GM18520 (cell line): ENCODE data around the gene ANKHD1.

Experiments
- ATAC-seq: cut with Tn5 transposase; IDR thresholded peaks from one replicate; pipeline ENCODE4 v1.9.1; 2021; ENCODE audit not compliant: unreplicated experiment

ANKHD1 gene, protein sequence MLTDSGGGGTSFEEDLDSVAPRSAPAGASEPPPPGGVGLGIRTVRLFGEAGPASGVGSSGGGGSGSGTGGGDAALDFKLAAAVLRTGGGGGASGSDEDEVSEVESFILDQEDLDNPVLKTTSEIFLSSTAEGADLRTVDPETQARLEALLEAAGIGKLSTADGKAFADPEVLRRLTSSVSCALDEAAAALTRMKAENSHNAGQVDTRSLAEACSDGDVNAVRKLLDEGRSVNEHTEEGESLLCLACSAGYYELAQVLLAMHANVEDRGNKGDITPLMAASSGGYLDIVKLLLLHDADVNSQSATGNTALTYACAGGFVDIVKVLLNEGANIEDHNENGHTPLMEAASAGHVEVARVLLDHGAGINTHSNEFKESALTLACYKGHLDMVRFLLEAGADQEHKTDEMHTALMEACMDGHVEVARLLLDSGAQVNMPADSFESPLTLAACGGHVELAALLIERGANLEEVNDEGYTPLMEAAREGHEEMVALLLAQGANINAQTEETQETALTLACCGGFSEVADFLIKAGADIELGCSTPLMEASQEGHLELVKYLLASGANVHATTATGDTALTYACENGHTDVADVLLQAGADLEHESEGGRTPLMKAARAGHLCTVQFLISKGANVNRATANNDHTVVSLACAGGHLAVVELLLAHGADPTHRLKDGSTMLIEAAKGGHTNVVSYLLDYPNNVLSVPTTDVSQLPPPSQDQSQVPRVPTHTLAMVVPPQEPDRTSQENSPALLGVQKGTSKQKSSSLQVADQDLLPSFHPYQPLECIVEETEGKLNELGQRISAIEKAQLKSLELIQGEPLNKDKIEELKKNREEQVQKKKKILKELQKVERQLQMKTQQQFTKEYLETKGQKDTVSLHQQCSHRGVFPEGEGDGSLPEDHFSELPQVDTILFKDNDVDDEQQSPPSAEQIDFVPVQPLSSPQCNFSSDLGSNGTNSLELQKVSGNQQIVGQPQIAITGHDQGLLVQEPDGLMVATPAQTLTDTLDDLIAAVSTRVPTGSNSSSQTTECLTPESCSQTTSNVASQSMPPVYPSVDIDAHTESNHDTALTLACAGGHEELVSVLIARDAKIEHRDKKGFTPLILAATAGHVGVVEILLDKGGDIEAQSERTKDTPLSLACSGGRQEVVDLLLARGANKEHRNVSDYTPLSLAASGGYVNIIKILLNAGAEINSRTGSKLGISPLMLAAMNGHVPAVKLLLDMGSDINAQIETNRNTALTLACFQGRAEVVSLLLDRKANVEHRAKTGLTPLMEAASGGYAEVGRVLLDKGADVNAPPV (N-terminal part only)

DNA sequence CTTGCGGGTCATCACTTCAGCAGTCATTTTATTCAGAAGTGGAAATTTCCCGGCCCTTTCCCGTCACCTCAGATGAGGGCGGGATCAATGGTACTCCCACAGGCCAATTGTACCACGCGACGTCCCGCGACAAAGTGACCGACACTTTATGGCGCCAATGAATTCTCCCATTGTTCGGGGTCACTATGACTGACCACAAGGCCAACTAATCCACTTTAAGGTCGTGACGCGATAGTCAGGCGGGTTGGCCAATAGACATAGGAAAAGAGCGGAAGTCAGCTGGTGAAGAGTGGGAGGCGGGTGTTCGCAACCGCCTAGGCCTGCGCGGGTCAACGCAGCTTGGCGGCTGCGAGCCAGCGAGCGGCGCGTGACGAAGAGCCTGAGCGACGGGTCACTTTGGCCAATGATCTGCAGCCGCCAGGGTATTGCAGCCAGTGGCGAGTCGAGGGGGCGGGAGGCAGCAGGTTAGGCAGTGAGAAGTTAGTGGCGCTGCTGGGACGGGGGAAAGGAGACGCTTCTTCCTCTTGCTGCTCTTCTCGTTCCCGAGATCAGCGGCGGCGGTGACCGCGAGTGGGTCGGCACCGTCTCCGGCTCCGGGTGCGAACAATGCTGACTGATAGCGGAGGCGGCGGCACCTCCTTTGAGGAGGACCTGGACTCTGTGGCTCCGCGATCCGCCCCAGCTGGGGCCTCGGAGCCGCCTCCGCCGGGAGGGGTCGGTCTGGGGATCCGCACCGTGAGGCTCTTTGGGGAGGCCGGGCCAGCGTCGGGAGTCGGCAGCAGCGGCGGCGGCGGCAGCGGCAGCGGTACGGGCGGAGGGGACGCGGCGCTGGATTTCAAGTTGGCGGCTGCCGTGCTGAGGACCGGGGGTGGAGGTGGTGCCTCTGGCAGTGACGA lies at the start of gene ANKHD1:
TSS of gene ANKHD1 (plus strand) at position 472 of the 896 bp plus-strand sequence. CDS start at position 607, 135 bp downstream.
- ATAC-seq: peak; percentile 88

DNA sequence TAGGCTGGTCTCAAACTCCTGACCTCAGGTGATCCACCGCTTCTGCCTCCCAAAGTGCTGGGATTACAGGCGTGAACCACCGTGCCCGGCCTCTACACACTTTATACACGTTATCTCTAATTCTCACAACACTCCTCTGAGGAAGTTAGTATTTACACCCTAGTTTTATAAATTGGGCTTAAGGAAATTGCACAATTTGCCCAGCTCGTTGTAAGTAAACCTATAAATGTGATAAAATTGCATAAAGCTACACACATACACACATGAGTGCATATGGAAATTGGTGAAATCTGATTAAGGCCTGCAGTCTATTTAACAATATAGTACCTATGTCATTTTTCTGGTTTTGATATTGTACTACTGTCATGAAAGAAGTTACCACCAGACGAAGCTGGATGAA lies 46.1 kb upstream of the ANKHD1 start:
- no peak for ATAC-seq

DNA sequence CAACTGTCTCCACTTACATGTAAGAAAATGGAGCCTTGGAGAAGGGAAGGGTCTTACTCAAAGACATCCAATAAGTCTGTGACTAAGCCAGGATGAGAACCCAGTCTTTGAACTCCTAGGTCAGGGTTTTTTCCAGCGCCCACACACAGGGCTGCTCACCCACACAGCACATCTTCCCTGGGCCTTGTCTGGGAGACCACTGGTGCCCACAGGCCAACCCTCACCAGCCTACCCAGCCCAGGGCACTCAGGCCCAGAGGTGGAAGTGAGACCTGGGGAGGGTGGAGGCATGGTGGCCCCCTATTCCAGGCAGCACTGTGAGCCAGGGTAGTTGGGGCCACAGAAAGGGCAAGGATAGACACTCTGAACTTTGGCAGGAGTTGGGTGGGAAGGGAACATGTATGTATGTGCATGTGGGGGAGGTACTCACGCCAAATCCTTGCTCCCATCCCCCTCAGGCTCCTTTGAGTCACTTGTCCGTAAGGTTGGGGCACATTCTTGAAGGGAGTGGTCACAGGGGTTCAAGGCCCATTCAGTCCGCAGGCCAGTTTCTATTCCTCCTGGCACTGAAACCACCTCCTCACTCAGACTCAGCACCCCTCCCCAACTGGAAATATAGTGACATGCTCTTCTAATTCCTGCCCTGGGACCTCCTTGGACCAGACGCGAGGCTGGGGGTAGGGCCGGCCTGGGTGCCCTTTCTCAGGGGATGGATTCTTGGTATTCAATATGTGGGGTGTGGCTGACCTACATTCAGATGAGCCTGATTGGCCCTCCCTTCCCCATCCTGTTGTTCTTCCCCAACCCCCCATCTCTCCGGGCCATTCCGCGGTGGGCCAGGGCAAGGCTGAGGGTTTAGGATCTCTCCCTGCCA lies 44.5 kb upstream of the ANKHD1 start:
- no peak for ATAC-seq

DNA sequence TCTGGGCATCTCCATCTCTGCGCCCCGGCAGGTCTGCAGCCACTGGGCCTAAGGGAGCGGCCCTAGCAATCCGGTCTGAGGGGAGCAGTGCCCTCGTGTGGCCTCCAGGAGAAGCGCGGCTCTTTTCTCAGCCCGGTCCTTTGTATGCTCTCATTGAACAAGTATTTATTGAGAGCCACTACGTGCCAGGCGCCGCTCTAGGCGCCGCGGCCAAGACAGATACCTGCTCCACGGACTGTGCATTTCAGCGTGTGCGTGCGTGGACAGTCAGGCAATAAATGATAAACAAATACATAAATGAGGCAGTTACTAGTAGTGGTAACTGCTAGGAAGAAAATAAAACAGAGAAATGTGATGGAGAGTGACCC lies 43.9 kb upstream of the ANKHD1 start:
- peak; percentile 76 for ATAC-seq

DNA sequence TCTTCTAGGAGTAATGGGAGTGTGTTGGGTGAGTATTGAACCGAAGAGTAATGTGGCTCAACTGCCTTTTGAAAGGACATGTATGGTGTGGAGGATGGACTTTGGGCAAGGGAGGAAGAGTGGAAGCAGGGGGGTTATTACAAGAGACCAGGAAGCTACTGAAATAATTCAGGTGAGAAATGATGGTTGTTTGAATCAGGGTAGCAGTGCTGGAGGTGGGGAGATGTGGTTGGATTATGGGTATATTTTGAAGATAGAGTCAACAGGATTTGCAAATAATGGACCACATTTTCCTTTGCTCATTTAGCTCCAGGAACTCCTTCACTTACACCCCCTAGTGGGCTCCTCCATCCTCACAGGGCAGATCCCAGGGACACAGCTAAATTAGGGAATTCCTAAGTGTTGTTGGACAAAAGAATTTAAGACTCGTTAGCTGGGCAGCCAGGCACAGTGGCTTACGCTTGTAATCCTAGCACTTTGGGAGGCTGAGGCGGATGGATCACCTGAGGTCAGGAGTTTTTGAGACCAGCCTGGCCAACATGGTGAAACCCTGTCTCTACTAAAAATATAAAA lies 42.8 kb upstream of the ANKHD1 start:
- no peak for ATAC-seq

DNA sequence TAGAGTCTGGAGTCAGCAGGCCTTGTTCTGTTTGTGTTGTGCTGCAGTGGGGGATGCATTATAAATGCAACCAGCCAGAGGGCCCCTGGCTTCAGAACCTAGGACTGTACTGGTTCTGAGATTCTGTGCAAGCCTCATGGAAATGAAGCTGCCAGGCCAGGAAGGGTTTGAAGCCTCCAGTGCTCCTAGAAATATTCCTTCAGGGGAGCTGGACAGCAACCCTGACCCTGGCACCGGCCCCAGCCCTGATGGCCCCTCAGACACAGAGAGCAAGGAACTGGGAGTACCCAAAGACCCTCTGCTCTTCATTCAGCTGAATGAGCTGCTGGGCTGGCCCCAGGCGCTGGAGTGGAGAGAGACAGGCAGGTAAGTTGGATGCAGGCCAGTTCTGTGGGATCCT lies 41.5 kb upstream of the ANKHD1 start, which contains the start of gene SLC4A9:
TSS of gene SLC4A9 (plus strand) at position 94 of the 400 bp plus-strand sequence. CDS start at position 137, 43 bp downstream.
- ATAC-seq: no peak

DNA sequence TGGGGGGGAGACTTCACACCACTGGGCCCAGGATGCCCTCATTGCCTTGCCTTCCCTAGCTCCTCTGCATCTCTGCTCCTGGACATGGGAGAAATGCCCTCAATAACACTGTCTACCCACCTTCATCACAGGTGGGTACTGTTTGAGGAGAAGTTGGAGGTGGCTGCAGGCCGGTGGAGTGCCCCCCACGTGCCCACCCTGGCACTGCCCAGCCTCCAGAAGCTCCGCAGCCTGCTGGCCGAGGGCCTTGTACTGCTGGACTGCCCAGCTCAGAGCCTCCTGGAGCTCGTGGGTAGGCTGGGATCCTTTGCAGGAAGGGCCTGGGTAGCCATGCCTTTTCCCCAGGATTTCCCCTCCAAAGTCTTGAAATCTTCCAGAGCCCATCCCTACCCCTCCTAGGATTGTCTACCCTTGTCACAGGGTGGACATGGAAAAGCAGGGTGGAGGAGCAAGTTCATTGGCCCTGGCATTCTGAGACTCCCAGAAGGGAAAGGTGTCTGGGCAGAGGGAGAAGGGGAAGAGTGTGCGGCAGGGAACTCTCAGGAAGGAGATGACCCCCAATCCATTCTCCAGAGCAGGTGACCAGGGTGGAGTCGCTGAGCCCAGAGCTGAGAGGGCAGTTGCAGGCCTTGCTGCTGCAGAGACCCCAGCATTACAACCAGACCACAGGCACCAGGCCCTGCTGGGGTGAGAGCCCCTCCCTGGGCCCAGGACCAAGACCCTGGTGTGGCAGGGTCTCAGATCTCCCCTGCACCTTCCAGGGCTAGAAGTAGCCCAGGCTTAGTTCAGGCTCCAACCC lies 40.8 kb upstream of the ANKHD1 start:
- ATAC-seq: no peak

DNA sequence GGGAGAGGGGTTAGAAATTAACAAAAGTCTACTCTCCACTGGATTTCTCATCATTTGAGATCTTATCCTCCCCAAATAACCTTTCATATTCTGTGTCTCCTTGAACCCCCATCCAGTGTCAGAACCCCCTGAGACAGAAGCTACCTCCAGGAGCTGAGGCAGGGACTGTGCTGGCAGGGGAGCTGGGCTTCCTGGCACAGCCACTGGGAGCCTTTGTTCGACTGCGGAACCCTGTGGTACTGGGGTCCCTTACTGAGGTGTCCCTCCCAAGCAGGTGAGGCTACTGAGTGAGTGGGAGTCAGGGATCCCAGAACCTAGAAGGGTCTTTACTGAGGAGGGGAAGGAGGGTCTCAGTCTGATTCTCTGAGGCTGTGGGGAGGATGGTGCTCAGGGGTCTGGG lies 39.7 kb upstream of the ANKHD1 start:
- ATAC-seq: no peak

DNA sequence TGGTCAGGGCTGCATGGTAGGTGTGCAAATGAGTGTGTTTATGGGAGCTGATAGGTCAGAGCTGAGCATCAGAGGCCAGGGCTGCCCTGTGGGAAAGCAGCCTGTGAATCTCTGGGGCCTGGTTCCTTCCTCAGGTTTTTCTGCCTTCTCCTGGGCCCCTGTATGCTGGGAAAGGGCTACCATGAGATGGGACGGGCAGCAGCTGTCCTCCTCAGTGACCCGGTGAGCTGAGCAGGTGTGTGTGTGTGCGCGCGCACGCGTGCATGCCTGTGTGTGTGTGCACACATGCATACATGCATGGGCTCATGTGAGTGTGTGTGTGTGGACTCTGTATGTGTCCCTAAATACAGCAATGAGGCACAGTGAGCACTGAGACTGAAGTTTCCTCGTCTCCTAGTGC lies 39.3 kb upstream of the ANKHD1 start:
- no peak for ATAC-seq

DNA sequence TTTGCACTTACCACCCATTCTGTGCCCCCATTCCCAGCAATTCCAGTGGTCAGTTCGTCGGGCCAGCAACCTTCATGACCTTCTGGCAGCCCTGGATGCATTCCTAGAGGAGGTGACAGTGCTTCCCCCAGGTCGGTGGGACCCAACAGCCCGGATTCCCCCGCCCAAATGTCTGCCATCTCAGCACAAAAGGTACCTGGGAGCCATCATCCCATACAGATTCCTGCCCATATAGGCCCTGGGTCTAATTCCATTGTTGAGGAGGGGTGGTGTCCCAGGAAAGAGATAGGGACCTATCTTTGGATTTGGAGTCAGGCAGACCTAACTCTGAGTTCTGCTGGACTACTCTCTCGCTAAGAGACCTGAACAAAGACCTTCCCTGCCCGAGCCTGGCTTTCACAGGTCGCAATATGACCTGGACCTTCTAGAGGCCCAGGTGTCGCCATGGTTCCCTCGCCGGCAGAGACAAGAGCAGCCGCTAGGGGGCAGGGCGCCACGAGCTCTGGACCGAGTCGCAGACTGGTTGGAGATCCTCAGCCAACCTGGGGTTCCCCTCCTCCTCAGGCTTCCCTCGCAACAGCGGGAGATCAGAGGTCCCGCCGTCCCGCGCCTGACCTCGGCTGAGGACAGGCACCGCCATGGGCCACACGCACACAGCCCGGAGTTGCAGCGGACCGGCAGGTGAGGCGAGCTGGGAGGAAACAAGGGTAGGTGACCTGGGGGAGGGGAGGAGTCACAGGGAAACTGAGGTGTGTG lies 38.6 kb upstream of the ANKHD1 start:
- ATAC-seq: peak; percentile 88

DNA sequence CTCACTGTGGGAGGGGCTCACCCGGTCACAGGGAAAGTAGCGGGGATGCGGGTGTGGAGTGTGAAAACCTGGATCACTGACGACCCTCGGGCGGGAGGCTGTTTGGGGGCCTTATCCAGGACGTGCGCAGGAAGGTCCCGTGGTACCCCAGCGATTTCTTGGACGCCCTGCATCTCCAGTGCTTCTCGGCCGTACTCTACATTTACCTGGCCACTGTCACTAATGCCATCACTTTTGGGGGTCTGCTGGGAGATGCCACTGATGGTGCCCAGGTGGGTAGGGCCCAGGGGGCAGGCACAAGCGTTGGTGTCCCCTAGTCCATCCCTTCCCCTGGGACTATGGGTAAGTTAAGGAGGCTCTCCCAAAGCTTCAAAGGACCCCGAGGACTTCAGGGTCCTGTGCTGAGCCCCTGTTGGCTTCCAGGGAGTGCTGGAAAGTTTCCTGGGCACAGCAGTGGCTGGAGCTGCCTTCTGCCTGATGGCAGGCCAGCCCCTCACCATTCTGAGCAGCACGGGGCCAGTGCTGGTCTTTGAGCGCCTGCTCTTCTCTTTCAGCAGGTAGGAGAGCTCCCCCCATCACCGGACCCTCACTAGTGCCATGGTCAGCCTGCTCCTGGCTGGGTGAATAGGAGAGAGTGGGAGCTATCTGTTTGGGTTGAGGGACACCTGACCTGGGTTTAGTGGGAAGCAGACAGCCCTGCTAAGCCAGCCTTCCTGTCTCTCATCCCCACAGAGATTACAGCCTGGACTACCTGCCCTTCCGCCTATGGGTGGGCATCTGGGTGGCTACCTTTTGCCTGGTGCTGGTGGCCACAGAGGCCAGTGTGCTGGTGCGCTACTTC lies 37.8 kb upstream of the ANKHD1 start:
- ATAC-seq: no peak

DNA sequence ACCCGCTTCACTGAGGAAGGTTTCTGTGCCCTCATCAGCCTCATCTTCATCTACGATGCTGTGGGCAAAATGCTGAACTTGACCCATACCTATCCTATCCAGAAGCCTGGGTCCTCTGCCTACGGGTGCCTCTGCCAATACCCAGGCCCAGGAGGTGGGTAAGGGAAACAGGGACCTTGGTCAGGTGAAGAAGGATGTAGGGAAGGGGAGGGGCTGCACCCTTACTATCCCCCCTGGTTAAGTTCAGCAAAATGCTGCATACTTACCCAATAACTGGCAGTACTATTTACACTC lies 37.2 kb upstream of the ANKHD1 start:
- ATAC-seq: no peak

DNA sequence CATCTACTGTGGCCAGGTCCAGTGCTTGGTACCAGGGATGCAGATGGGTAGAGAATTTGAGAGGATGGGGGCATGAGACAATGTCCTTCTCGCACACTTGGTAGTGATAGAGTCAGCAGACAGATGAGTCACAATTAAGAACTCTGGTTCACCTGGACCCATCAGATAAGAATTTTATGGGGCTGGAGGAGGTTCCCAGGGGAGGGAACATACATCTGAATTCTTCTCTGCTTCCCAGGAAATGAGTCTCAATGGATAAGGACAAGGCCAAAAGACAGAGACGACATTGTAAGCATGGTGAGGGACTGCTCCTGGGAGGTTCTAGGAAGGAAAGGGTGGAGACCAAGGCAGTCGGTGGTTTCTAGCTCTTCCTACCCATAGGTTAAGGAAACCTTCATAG lies 36.4 kb upstream of the ANKHD1 start:
- no peak for ATAC-seq

DNA sequence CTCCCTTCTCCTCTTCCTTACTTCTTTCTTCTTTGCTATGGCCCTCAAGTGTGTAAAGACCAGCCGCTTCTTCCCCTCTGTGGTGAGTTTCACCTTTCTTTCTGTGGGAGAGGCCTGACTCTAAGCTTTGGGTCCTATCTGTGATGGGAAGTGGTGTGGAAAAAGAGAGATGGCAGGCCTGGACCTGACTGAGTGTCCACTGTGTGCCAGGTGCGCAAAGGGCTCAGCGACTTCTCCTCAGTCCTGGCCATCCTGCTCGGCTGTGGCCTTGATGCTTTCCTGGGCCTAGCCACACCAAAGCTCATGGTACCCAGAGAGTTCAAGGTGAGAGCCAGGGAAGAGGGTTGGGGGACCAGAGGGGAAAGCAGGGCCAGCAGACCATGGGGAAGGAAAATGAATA lies 35.7 kb upstream of the ANKHD1 start:
- no peak for ATAC-seq

DNA sequence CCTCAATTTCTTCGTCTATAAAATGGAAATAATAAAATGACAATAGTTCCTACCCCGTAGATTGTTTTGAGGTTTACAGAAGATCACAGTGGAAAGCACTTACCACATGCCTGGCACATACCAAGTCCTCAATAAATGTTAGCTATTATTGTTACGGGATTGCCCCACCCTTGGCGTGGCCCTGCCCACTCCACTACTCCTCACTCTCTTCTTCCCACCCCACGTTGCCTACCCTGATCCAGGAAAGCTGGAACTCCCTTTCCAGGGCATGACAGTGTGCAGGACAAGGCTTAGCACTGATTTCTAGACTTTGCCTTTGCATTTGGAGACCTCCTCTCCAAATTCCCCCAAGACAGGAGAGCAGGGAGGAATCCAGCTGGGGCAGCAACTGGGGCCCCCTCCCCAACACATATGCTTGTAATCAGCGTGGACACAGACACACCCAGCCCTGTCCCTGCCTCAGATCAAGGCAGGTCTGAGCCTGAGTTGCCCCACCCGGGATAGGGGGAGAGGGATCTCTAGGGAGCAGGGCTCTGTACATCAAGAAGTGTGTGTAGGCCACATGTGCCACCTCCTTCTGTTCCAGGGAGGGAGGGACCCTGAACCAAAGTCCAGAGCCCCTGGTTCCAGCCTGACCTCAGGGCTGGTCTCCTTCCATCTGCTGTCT lies 34.9 kb upstream of the ANKHD1 start:
- ATAC-seq: no peak
